HepG2 (cell line): Measurements from ENCODE around the gene MACROD2. TPM values are rescaled to one million over a fixed set of nuclear protein-coding genes. Genes with fewer than 3 reads are reported as not detected.

Experiments used
- ATAC-seq: fragments of 200-7000 bp; cut with Tn5 transposase; 3 replicates; pipeline ENCODE4 v1.9.1; 2020; ENCODE audit warnings: mild to moderate bottlenecking, moderate library complexity
- BruUV-seq: library from RNA; stranded (reverse); fragments of 400-500 nt; replicated peaks from 2 replicates; lab custom pipeline; 2021; lab: Mats Ljungman, UMichigan
- CTCF ChIA-PET: fragments of 300-600 bp; formaldehyde crosslinking; extraction: SDS; loops from one replicate; lab custom pipeline; 2021; ENCODE audit warnings: low total read pairs, inconsistent platforms, low intra/inter-chr PET ratio; lab: Yijun Ruan, JAX
- POLR2A ChIA-PET: fragments of 350-600 bp; sonication (Branson Sonifier 250); formaldehyde crosslinking; loops from one replicate; lab custom pipeline; 2020; ENCODE audit warnings: antibody characterized with exemption, inconsistent platforms; lab: Yijun Ruan, JAX
- DNase-seq: peaks from one replicate; pipeline ENCODE4 v3.0.0-alpha.2; 2015; ENCODE audit warnings: low spot score
- FAIRE-seq: peaks from 3 replicates; lab custom pipeline; 2011; peaks lifted over from hg19 to GRCh38; lab: Jason Lieb, UNC
- H2AFZ ChIP-seq: one replicate; pipeline ENCODE4 v1.6.1; 2011; ENCODE audit warnings: low read length, inconsistent platforms
- H3K27ac ChIP-seq: fragments of 300-600 bp; 3 replicates; pipeline ENCODE4 v1.8.0; 2011; ENCODE audit warnings: mixed run types, mild to moderate bottlenecking, mixed read lengths, low read length, inconsistent platforms; ENCODE audit not compliant: insufficient read depth; ENCODE audit errors: extremely low read length
- H3K27me3 ChIP-seq, 2 experiments: fragments of 200-600 bp in 1 of 2; 2 replicates in 1 of 2; 3 replicates in 1 of 2; pipeline versions ENCODE4 v1.6.0 to v1.8.0; 2011; ENCODE audit warnings: low read length in 2 of 2, mild to moderate bottlenecking in 2 of 2, moderate library complexity in 2 of 2, inconsistent platforms in 1 of 2; ENCODE audit not compliant: insufficient read depth in 2 of 2, control insufficient read depth in 1 of 2
- H3K36me3 ChIP-seq, 2 experiments: fragments of 200-600 bp in 1 of 2; replicated peaks in 1 of 2; 2 replicates in 1 of 2; 3 replicates in 1 of 2; pipeline versions ENCODE4 v1.5.1 to v1.8.0; 2011; ENCODE audit warnings: low read length in 2 of 2, inconsistent platforms in 1 of 2; ENCODE audit not compliant: insufficient read depth in 2 of 2, control insufficient read depth in 1 of 2
- H3K4me1 ChIP-seq: 2 replicates; pipeline ENCODE4 v1.5.1; 2012; ENCODE audit warnings: low read length, inconsistent platforms; ENCODE audit not compliant: insufficient read depth
- H3K4me2 ChIP-seq: 2 replicates; pipeline ENCODE4 v1.6.0; 2011; ENCODE audit warnings: low read depth, low read length, inconsistent platforms
- H3K4me3 ChIP-seq, 3 experiments: fragments of 200-600 bp in 1 of 3; sonication (generic), shearing (Covaris generic) in 1 of 3; replicated peaks in 1 of 3; 2 replicates each; pipeline ENCODE4 v1.5.1; 2011 to 2016; ENCODE audit warnings: low read length in 3 of 3, inconsistent platforms in 2 of 3, low read depth in 2 of 3, mild to moderate bottlenecking in 2 of 3, control low read depth in 1 of 3, mixed read lengths in 1 of 3; ENCODE audit not compliant: insufficient read depth in 1 of 3
- H3K79me2 ChIP-seq: one replicate; pipeline ENCODE4 v1.6.1; 2011; ENCODE audit warnings: low read length, inconsistent platforms; ENCODE audit not compliant: insufficient read depth
- H3K9ac ChIP-seq: 2 replicates; pipeline ENCODE4 v1.6.0; 2011; ENCODE audit warnings: mild to moderate bottlenecking, low read depth, low read length, inconsistent platforms; ENCODE audit not compliant: insufficient read depth
- H3K9me3 ChIP-seq: 2 replicates; pipeline ENCODE4 v1.5.1; 2012; ENCODE audit warnings: mild to moderate bottlenecking, low read length
- H4K20me1 ChIP-seq: 2 replicates; pipeline ENCODE4 v1.6.0; 2011; ENCODE audit warnings: inconsistent platforms, mild to moderate bottlenecking, low read length, moderate library complexity; ENCODE audit not compliant: insufficient read depth
- KAT7 ChIP-seq: IDR thresholded peaks from 2 replicates; pipeline ENCODE4 v1.6.1; 2018; ENCODE audit warnings: borderline replicate concordance, missing compliant biosample characterization
- KAT8 ChIP-seq: IDR thresholded peaks from 2 replicates; pipeline ENCODE4 v1.6.1; 2016; ENCODE audit warnings: missing genetic modification reagents, missing compliant biosample characterization
- MEIS1 ChIP-seq: sonication (generic); formaldehyde crosslinking; IDR thresholded peaks from 2 replicates; pipeline ENCODE4 v1.9.0; 2021; ENCODE audit warnings: mild to moderate bottlenecking, missing genetic modification reagents, moderate library complexity, borderline replicate concordance
- MYC ChIP-seq: sonication (generic); formaldehyde crosslinking; IDR thresholded peaks from 2 replicates; pipeline ENCODE4 v1.9.0; 2021; ENCODE audit warnings: missing genetic modification reagents, borderline replicate concordance
- SOX5 ChIP-seq: IDR thresholded peaks from 2 replicates; pipeline ENCODE4 v1.6.1; 2016; ENCODE audit warnings: borderline replicate concordance
- SP1 ChIP-seq, 2 experiments: fragments of 450-650 bp in 1 of 2; sonication (generic) in 1 of 2; formaldehyde crosslinking in 1 of 2; IDR thresholded peaks; 2 replicates each; pipeline versions ENCODE4 v1.4.0 to v1.6.1; 2016 to 2020; ENCODE audit warnings: missing genetic modification reagents in 1 of 2
- TCF12 ChIP-seq, 2 experiments: fragments of 450-650 bp in 1 of 2; sonication (generic) in 1 of 2; formaldehyde crosslinking in 1 of 2; IDR thresholded peaks; 2 replicates each; pipeline versions ENCODE4 v1.6.1 to v1.8.0; 2017 to 2022; ENCODE audit warnings: antibody characterized with exemption in 1 of 2, mild to moderate bottlenecking in 1 of 2, missing genetic modification reagents in 1 of 2, moderate library complexity in 1 of 2
- TMF1 ChIP-seq: sonication (generic); formaldehyde crosslinking; IDR thresholded peaks from 2 replicates; pipeline ENCODE4 v1.8.1; 2022; ENCODE audit warnings: low read depth, missing genetic modification reagents
- ZNF501 ChIP-seq: sonication (generic); formaldehyde crosslinking; IDR thresholded peaks from 2 replicates; pipeline ENCODE4 v1.5.1; 2020; ENCODE audit warnings: mild to moderate bottlenecking, moderate library complexity, missing genetic modification reagents
- ZNF629 ChIP-seq: sonication (generic); formaldehyde crosslinking; conservative IDR thresholded peaks from 2 replicates; pipeline ENCODE4 v1.5.0; 2020; ENCODE audit warnings: missing genetic modification reagents
- ZNF839 ChIP-seq: sonication (generic); formaldehyde crosslinking; IDR thresholded peaks from 2 replicates; pipeline ENCODE4 v1.4.0; 2020; ENCODE audit warnings: missing genetic modification reagents, mild to moderate bottlenecking, borderline replicate concordance
- ZNF850 ChIP-seq: sonication (generic); formaldehyde crosslinking; conservative IDR thresholded peaks from 2 replicates; pipeline ENCODE4 v1.9.0; 2021; ENCODE audit warnings: mild to moderate bottlenecking, missing genetic modification reagents
- WGBS: methylation state at CpG from one replicate; pipeline ENCODE4 v1.1.6; 2017; ENCODE audit warnings: low lambda C conversion rate; 5-methylcytosine and 5-hydroxymethylcytosine counted together
- in situ Hi-C: cut with HindIII; loops from 2 replicates; pipeline ENCODE4 v1.10.0; 2017; ENCODE audit warnings: low pct_unique_long_range_greater_than_20kb; ENCODE audit not compliant: extremely low pct_ligation_motif_present
- intact Hi-C: fragments of 100-400 bp; cut with micrococcal nuclease; formaldehyde crosslinking; loops from one replicate; pipeline ENCODE4 v1.10.0; 2022; ENCODE audit not compliant: unreplicated experiment
- polyA plus RNA-seq, 8 experiments: library from polyadenylated mRNA; depleted of rRNA in 3 of 8; stranded (reverse) in 7 of 8; unstranded in 1 of 8; fragments of >200 nt; fragmentation: Illumina TruSeq in 4 of 8; extraction: Trizol in 4 of 8; gene quantifications; 2 replicates each; pipeline versions ENCODE4 v1.2.1 to v1.2.3, GENCODE V29; 2011 to 2016; ENCODE audit warnings: low read depth in 4 of 8, missing spikeins in 1 of 8, mixed read lengths in 1 of 8; ENCODE audit not compliant: insufficient read depth in 1 of 8
- total RNA-seq, 5 experiments: library from RNA; depleted of rRNA; stranded (reverse); fragments of >200 nt; fragmentation: Illumina TruSeq; extraction: Trizol; gene quantifications; 2 replicates each; pipeline ENCODE4 v1.2.3, GENCODE V29; 2016; ENCODE audit warnings: low read depth in 1 of 5
- TF ChIP-seq, protein P1 (sequence below): sonication (generic); formaldehyde crosslinking; IDR thresholded peaks from 2 replicates; pipeline ENCODE4 v1.8.1; 2023; ENCODE audit warnings: mild to moderate bottlenecking, moderate library complexity, missing genetic modification reagents
- TF ChIP-seq, protein P2 (sequence below): sonication (generic); formaldehyde crosslinking; IDR thresholded peaks from 2 replicates; pipeline ENCODE4 v1.5.0; 2020; ENCODE audit warnings: mild to moderate bottlenecking, missing genetic modification reagents, moderate library complexity
- TF ChIP-seq, protein P3 (sequence below): sonication (generic); formaldehyde crosslinking; IDR thresholded peaks from 2 replicates; pipeline ENCODE4 v1.4.0; 2020; ENCODE audit warnings: missing genetic modification reagents, mild to moderate bottlenecking, borderline replicate concordance

The MACROD2 gene
- total and polyA plus RNA-seq, 2 of the 13 experiments (the other 11 are each of a cell fraction or from before 2014, with no cell fraction given) = 0.13 to 0.51 TPM

DNA sequence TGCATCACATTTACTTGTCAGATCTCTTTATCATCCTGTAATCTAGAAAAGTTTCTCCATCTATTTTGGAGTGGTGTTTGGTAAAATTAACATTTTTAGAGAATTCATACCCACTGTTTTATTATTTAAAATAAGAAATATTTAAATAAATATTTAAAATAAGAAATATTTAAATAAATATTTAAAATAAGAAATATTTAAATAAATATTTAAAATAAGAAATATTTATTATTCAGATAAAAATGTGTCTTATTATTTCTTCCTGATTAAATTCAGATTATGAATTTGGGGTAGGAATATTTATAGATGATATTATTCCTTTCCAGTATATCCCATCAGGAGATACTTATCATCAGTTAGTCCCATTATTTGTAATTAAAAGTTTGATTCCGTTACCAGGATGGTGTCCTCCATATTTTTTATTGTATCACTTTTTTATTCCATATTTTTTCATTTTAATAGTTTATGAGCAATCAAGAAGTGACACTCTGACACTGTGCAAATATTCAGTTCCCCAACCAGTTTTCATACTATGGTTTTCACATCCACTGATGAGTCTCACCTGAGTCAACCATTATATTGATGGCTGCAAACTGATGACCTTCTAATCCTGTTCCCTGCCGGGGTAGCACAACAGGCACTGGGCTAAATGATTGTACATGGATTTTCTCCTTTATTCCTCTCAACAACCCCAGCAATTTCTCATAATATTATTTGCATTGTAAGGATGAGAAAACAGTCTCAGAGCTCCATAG lies 1555.0 kb downstream of the MACROD2 start:
- Histone ChIP-seq H4K20me1 (no peaks in the 10 kb centered on the region), H3K27me3 (no peaks in the 10 kb centered on the region), H3K27ac (no peak overlapping the region), H3K9ac (no peak overlapping the region), H3K4me2 (no peak overlapping the region), H3K36me3 (no peaks in the 10 kb centered on the region), H3K4me1 (no peaks in the 10 kb centered on the region), H2AFZ (no peak overlapping the region), H3K79me2 (no peaks in the 10 kb centered on the region), H3K4me3 (no peak overlapping the region), H3K9me3 (peaks cover 93% of the 10 kb centered on the region)
- WGBS = under 1% methylated on average over 2 of the region's 2 CpGs
- no TSS peak for BruUV-seq
- in situ Hi-C loops = no loop called here
- CTCF ChIA-PET = no interaction called here
- intact Hi-C loops = no loop called here
- FAIRE-seq (no peak), DNase-seq (no peak), ATAC-seq (no peak)
- TF ChIP-seq ZNF629 (no peak), SP1 (IDR thresholded peaks at IDR 0.05) (no peak), SP1 (CRISPR knock-in tag; IDR thresholded peaks at IDR 0.05) (no peak), ZNF501 (no peak), KAT7 (CRISPR knock-in tag) (no peak), ZNF850 (no peak), MEIS1 (CRISPR knock-in tag) (no peak), ZNF839 (CRISPR knock-in tag) (no peak), TMF1 (CRISPR knock-in tag) (no peak), MYC (no peak), KAT8 (CRISPR knock-in tag) (no peak), SOX5 (CRISPR knock-in tag) (no peak), TCF12 (IDR thresholded peaks at IDR 0.05) (no peak), TCF12 (CRISPR knock-in tag; IDR thresholded peaks at IDR 0.05) (no peak)
- TF ChIP-seq, protein P1, sequence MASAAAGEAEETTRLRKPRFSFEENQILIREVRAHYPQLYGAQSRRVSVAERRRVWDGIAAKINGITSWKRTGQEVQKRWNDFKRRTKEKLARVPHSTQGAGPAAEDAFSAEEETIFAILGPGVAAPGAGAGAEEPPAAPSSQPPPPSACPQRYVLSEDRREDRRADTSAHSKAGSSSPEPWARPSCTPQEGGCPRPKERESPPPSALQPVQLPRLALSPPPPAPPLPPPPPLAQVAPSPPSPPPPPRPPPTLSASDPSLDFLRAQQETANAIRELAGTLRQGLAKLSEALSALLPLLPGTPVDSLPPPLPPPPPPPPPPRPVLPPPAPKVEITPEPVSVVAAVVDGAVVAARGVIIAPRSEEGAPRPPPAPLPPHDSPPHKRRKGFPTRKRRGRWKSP (CRISPR knock-in tag) = no peak
- TF ChIP-seq, protein P2, sequence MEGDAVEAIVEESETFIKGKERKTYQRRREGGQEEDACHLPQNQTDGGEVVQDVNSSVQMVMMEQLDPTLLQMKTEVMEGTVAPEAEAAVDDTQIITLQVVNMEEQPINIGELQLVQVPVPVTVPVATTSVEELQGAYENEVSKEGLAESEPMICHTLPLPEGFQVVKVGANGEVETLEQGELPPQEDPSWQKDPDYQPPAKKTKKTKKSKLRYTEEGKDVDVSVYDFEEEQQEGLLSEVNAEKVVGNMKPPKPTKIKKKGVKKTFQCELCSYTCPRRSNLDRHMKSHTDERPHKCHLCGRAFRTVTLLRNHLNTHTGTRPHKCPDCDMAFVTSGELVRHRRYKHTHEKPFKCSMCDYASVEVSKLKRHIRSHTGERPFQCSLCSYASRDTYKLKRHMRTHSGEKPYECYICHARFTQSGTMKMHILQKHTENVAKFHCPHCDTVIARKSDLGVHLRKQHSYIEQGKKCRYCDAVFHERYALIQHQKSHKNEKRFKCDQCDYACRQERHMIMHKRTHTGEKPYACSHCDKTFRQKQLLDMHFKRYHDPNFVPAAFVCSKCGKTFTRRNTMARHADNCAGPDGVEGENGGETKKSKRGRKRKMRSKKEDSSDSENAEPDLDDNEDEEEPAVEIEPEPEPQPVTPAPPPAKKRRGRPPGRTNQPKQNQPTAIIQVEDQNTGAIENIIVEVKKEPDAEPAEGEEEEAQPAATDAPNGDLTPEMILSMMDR (CRISPR knock-in tag) = no peak
- TF ChIP-seq, protein P3, sequence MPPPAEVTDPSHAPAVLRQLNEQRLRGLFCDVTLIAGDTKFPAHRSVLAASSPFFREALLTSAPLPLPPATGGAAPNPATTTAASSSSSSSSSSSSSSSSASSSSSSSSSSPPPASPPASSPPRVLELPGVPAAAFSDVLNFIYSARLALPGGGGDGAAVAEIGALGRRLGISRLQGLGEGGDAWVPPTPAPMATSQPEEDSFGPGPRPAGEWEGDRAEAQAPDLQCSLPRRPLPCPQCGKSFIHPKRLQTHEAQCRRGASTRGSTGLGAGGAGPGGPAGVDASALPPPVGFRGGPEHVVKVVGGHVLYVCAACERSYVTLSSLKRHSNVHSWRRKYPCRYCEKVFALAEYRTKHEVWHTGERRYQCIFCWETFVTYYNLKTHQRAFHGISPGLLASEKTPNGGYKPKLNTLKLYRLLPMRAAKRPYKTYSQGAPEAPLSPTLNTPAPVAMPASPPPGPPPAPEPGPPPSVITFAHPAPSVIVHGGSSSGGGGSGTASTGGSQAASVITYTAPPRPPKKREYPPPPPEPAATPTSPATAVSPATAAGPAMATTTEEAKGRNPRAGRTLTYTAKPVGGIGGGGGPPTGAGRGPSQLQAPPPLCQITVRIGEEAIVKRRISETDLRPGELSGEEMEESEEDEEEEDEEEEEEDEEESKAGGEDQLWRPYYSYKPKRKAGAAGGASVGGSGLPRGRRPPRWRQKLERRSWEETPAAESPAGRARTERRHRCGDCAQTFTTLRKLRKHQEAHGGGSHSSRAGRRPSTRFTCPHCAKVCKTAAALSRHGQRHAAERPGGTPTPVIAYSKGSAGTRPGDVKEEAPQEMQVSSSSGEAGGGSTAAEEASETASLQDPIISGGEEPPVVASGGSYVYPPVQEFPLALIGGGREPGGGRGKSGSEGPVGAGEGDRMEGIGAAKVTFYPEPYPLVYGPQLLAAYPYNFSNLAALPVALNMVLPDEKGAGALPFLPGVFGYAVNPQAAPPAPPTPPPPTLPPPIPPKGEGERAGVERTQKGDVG = no peak
- POLR2A ChIA-PET = no interaction called here
